Activated naive CD8-positive, alpha-beta T cell treated with anti-CD3 and anti-CD28 coated beads, Interleukin-2, amount 50 U/mL, for 24 hours (primary cell): ENCODE results near the gene VDAC1.
A peak's percentile ranks its signal among the peaks of the same experiment; 100 is the strongest.
"Not testable (repeated sequence)": the region's sequence is repeated elsewhere in the genome, so short reads cannot be mapped to it uniquely, and the experiment has no call there.

Source experiments
- ATAC-seq: fragments of 150-1000 bp; cut with Tn5 transposase; one replicate; pipeline ENCODE4 v1.10.0; 2021
- DNase-seq: peaks from one replicate; pipeline ENCODE4 v3.0.0; 2021
- H3K27ac Mint-ChIP-seq: one replicate; pipeline ENCODE4 v1.8.0; 2021; ENCODE audit warnings: mild to moderate bottlenecking, mixed read lengths
- H3K27me3 Mint-ChIP-seq: one replicate; pipeline ENCODE4 v1.8.0; 2021; ENCODE audit warnings: mixed read lengths
- H3K36me3 Mint-ChIP-seq: one replicate; pipeline ENCODE4 v1.8.0; 2021; ENCODE audit warnings: low read depth, mixed read lengths
- H3K4me1 Mint-ChIP-seq: one replicate; pipeline ENCODE4 v1.8.0; 2021; ENCODE audit warnings: mixed read lengths
- H3K4me3 Mint-ChIP-seq: one replicate; pipeline ENCODE4 v1.8.0; 2021; ENCODE audit warnings: mild to moderate bottlenecking, moderate library complexity, mixed read lengths
- H3K9me3 Mint-ChIP-seq: one replicate; pipeline ENCODE4 v1.8.0; 2021; ENCODE audit warnings: mixed read lengths

The VDAC1 gene

DNA sequence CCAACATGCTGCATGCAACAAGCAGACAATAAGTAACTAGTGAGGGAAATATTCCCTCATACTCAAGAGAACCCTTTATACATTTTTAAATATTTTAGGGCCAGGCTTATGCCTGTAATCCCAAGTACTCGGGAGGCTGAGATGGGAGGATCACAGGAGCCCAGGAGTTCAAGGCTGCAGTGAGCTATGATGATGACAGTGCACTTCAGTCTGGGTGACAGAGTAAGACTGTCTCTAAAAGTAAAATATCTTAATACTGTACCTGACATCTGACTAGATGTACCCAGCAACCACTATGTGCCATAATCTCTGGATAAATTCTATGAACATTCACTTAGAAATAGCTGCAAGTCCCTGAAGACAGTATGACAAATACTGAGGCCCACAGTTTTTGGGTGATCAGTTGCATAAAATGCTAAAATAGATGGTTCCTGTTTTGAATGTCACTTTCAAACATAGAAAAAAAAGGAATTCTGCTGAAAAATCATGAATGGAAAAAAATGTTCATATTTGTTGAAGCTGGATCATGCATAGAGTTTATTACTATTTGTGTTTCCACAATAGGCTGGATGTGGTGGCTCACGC is 34.4 kb downstream of the VDAC1 start:
- Mint-ChIP-seq H3K4me3 (no peak overlapping the region), H3K27ac (peak overlapping the region; percentile 94), H3K4me1 (peaks cover 42% of the 10 kb centered on the region), H3K36me3 (peaks cover 38% of the 10 kb centered on the region), H3K9me3 (no peaks in the 10 kb centered on the region), H3K27me3 (no peaks in the 10 kb centered on the region)
- DNase-seq (no peak), ATAC-seq (no peak)

DNA sequence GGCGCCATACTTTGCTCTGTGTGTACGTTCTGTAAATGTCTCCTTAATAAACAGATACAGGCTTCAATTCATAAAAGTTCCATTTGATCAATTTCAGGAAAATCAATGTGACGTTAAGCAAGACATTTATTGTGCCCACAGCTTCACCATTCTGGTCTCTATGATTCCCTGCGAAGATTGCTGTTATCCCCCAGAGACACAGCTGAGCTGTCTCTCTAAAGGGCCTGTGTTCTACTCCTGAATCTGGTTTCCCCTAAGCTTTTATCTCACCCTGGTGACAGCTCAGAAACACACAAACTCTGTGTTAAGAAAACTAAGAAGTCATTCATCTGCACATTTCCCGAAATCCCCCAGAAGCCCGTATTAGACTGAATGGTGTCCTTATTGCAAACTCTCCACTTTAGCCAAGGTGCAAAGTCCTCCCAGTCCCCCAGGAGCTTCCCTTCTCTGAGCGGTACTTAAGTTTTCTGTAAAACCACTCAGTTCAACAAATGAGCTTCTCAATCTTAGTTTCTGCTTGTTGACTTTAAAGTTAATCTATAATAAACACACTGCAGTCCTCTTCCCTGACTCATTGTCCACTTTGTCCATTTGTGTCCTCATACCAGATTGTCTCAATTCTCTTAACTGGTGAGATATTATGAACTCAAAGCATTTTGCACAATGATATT is 35.0 kb downstream of the VDAC1 start:
- Mint-ChIP-seq H3K27me3 (no peaks in the 10 kb centered on the region), H3K36me3 (peaks cover 43% of the 10 kb centered on the region), H3K27ac (peak overlapping the region; percentile 94), H3K4me3 (peak overlapping the region; percentile 92), H3K9me3 (no peaks in the 10 kb centered on the region), H3K4me1 (peaks cover 47% of the 10 kb centered on the region)
- ATAC-seq (no peak), DNase-seq (no peak)

DNA sequence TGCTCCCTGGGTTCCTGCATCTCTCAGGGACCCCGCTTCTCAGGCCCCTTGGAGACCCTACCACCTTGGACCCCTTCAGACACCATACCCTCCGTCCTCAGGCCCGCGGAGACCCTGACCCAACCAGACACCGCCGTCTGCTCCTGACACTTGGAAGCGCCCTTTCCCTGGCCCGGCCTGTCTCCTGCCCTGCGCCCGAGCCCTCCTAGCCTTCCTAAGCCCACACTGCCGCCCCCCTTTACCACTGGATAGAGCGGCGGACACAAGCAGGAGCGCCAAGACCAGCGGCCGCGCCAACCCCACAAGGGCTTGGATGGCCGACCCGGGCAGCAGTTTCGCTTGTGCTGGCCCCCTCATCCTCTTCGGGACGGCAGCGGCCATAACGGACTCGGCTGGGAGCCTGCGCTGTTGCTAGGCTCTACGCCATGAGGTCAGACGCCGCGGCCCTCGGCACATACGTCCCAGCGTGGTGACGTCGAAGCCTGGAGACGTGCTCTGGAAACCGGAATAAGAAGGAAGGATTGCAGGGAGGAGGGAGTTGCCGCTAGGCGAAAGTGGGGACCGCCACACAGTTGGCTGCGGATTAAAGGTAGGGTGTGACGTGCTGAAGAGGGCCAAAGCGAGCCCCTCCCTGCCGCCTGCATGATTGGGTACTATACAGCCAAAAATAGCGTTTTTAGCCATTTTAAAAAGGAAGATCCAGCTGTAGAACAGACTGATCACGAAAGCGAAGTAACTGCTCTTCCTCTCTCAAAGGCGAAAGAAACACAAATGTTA is 36.4 kb downstream of the VDAC1 start, which contains the start of gene C5orf15:
Gene C5orf15 (minus strand): TSS at position 422 of the 777 bp plus-strand sequence. CDS start 41 bp downstream, at position 381.
- DNase-seq (peak; percentile 95), ATAC-seq (peak; percentile 99)
- Mint-ChIP-seq H3K4me3 (peak within 1 kb of the TSS; percentile 92), H3K27ac (peak within 1 kb of the TSS; percentile 94), H3K27me3 (no peaks in the 10 kb centered on the region), H3K4me1 (peaks cover 61% of the 10 kb centered on the region), H3K36me3 (peaks cover 45% of the 10 kb centered on the region), H3K9me3 (no peaks in the 10 kb centered on the region)

DNA sequence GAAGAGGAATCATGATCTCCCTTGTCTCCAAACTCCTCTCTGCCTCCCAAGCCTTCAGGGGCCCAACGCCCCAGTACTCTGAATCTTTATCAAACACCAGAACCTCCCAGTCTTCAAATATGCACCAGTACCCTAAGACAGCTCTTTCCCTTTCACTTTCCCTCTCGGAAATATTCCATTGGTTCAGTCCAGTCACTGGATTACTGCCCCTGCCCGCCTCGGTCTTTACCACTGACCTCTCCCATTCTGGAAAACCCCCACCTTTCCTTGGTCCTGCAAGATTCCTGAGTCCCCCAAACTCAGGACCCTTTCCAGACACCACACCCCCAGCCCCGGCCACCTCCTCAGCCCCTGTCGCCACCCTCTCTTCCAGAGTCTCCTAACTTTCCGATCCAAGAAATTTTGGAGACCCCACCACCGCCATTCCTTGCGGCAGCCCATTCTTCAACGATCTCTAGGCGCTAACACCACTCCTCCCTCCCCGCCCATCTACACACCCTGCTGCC is 37.0 kb downstream of the VDAC1 start:
- Mint-ChIP-seq H3K9me3 (no peaks in the 10 kb centered on the region), H3K4me3 (peak overlapping the region; percentile 92), H3K27me3 (no peaks in the 10 kb centered on the region), H3K36me3 (peaks cover 49% of the 10 kb centered on the region), H3K27ac (peak overlapping the region; percentile 94), H3K4me1 (peaks cover 67% of the 10 kb centered on the region)
- DNase-seq: no peak
- ATAC-seq: peak; percentile 8

DNA sequence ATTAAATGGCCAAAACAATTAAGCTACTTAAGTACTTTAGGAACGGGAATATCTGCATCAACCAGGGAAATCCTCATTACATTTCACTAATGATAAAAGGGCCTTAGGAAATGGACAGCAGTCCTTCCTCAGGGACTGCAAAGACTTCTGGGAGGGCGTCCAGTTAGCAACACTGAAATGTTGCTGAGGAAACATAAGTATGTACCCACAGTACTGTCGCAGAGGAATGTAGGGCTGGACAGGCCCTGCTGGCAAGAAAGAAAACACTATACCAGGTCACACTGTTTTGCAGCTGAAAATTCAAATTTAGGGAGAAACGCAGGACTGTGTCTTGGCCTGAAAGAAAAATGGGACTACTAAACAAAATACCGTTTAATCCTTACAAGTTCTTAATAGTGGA is 37.7 kb downstream of the VDAC1 start:
- peaks cover 73% of the 10 kb centered on the region for H3K4me1 Mint-ChIP-seq
- no peaks in the 10 kb centered on the region for H3K9me3 Mint-ChIP-seq
- H3K27me3 Mint-ChIP-seq: no peaks in the 10 kb centered on the region
- ATAC-seq: no peak
- peak overlapping the region; percentile 43 for H3K27ac Mint-ChIP-seq
- peaks cover 52% of the 10 kb centered on the region for H3K36me3 Mint-ChIP-seq
- DNase-seq: no peak
- H3K4me3 Mint-ChIP-seq: peak overlapping the region; percentile 92

DNA sequence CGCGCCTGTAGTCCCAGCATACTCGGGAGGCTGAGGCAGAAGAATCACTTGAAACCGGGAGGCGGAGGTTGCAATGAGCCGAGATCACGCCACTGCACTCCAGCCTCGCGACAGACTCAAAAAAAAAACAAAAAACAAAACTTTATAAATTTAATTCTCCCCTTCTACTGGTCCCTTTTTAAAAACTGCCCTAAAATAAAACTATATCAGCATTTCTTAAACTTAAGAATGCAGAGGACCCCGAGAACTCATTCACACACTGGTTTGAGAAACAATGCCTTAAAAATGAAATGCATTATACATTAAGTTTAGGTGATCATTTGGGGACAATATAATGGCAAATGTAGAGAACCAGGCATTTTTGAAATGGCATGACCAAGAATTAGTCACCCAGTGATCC is 38.7 kb downstream of the VDAC1 start:
- H3K4me1 Mint-ChIP-seq: peaks cover 76% of the 10 kb centered on the region
- DNase-seq (no peak), ATAC-seq (no peak)
- H3K27me3 Mint-ChIP-seq: no peaks in the 10 kb centered on the region
- peaks cover 47% of the 10 kb centered on the region for H3K36me3 Mint-ChIP-seq
- no peaks in the 10 kb centered on the region for H3K9me3 Mint-ChIP-seq
- H3K27ac Mint-ChIP-seq: no peak overlapping the region
- H3K4me3 Mint-ChIP-seq: peak overlapping the region; percentile 92

DNA sequence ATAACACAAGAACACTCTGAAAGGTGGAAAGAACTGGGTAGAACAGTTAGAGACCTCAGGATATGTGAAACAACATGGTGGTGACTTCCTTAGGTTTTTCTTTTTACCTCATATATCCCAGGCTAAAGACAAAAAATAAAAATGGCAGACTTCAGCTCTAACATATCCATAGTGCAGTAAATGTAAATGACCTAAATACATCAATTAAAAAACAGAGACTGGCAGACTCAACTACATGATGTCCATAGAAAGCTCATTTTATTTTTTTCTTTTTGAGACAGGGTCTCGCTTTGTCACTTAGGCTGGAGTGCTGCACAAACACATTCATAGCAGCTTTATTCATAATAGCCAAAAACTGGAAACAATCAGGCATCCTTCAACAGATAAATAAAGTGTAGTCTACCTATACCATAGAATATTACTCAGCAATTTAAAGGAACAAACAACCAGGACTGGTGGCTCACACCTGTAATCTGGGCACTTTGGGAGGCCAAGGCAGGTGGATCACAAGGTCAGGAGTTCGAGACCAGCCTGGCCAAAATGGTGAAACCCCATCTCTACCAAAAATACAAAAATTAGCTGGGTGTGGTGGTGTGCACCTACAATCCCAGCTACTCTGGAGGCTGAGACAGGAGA is 41.2 kb downstream of the VDAC1 start:
- H3K4me1 Mint-ChIP-seq: peaks cover 79% of the 10 kb centered on the region
- H3K27me3 Mint-ChIP-seq: no peaks in the 10 kb centered on the region
- H3K36me3 Mint-ChIP-seq: peaks cover 54% of the 10 kb centered on the region
- H3K27ac Mint-ChIP-seq: peak overlapping the region; percentile 87
- no peak for DNase-seq
- ATAC-seq: no peak
- peak overlapping the region; percentile 48 for H3K4me3 Mint-ChIP-seq
- H3K9me3 Mint-ChIP-seq: no peaks in the 10 kb centered on the region

DNA sequence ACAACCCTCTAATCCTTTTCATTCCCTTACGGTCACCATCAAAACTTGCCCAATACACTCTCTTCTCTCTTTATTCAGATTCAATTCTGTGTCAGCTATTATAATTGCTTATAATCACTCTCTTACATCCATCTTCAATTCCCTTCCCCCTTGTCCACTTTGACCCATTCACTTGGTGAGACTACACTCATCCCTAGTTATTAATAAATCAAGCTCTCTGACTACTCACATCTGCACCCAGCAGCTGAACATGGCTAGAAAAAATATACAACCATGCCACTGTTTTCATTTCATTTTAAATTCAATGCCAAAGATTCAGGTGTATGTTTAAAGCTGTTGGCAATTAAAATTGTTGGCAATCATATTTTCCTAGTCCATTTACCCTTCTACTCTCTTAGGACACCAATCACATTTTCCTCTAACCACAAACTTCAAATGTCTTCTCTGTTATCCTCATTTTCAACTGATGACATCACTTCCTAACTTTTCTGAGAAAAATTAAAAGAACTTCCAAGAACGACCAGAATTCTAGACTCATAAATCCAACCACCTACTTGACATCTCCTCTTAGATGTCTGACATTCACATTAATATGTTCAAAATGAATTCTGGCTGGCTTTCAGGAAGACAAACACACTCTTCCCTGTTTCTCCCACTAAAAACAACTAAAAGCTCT is 41.8 kb downstream of the VDAC1 start:
- Mint-ChIP-seq H3K27me3 (no peaks in the 10 kb centered on the region), H3K27ac (peak overlapping the region; percentile 87), H3K36me3 (peaks cover 56% of the 10 kb centered on the region), H3K4me1 (peaks cover 78% of the 10 kb centered on the region), H3K4me3 (peak overlapping the region; percentile 48), H3K9me3 (no peaks in the 10 kb centered on the region)
- ATAC-seq (peak; percentile 66), DNase-seq (no peak)

DNA sequence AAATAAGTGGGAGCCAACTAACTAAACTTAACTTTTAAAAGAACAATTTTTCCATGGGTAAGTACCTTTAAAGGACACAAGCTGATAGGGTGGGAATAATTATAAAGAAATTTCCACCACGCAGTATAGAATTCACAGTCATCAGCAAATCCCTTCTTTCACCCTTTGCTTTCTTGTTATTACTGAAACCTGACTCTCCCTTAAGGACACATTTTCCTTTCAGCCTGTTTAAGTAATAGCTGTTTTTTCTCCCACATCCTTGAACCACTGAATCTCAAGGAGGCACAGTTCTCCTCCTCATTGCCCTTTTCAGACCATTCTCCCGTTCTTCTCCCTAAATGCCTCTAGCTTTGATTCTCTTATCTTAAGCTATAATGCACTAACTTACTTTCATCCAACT is 42.6 kb downstream of the VDAC1 start:
- H3K9me3 Mint-ChIP-seq: no peaks in the 10 kb centered on the region
- DNase-seq: no peak
- peaks cover 56% of the 10 kb centered on the region for H3K36me3 Mint-ChIP-seq
- H3K27ac Mint-ChIP-seq: peak overlapping the region; percentile 87
- peak overlapping the region; percentile 48 for H3K4me3 Mint-ChIP-seq
- H3K27me3 Mint-ChIP-seq: no peaks in the 10 kb centered on the region
- ATAC-seq: peak; percentile 47
- peaks cover 78% of the 10 kb centered on the region for H3K4me1 Mint-ChIP-seq

DNA sequence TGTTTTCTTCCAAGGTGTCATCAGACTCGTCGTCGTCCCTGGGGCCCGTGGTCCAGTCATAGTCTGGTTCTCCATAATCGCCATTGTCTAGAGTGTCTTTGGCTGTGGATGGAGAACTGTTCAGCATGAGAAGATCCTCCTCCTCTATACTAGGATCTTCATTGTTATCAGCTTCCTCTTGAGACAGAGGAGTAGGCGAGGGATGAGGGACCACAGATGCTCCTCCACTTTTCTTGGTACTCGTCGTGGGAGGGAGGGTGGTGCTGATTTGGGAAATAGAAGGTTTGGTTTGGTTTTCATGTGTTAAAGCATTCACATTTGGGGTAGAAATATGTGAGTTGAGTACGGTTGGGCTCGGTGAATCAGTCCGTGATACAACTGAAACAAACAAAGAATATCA is 45.1 kb downstream of the VDAC1 start:
- H3K4me3 Mint-ChIP-seq: peak overlapping the region; percentile 58
- peaks cover 61% of the 10 kb centered on the region for H3K4me1 Mint-ChIP-seq
- H3K27me3 Mint-ChIP-seq: no peaks in the 10 kb centered on the region
- H3K36me3 Mint-ChIP-seq: peaks cover 62% of the 10 kb centered on the region
- no peak for DNase-seq
- no peak for ATAC-seq
- H3K9me3 Mint-ChIP-seq: no peaks in the 10 kb centered on the region
- H3K27ac Mint-ChIP-seq: peak overlapping the region; percentile 77

DNA sequence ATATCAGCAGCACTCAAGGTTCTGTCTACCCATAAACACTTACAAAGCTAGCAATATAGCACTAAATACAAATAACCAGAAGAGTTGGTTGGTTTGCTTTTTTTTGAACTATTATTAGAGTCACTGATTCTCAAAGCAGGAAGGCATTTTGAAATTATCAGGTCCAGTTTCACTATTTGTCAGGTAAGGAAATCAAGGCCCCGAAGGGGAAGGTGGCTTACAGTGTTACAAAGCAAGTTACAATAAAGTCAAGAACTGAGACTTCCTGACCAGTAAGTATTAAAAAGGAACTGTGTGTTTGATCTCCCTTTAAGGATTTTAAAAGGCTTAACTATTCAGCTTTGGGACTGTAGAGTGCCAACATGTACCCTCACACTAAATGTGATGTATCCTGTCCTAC is 47.2 kb downstream of the VDAC1 start:
- H3K9me3 Mint-ChIP-seq: no peaks in the 10 kb centered on the region
- DNase-seq: no peak

DNA sequence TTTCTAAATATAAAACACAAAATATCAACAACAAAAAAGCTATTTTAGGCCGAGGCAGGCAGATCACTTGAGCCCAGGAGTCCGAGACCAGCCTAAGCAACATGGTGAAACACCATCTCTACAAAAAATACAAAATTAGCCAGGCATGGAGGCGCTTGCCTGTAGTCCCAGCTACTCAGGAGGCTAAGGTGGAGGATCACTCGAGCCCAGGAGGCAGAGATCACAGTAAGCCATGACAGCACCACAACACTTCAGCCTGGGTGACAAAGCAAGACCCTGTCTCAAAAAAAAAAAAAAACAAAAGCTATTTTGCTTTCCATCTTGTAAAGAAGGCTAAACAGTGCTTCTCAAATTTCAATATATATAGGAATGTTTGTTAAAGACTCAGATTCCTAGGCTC is 47.7 kb downstream of the VDAC1 start:
- peaks cover 43% of the 10 kb centered on the region for H3K36me3 Mint-ChIP-seq
- no peaks in the 10 kb centered on the region for H3K9me3 Mint-ChIP-seq
- no peak for ATAC-seq
- DNase-seq: no peak
- H3K27me3 Mint-ChIP-seq: no peaks in the 10 kb centered on the region
- H3K4me3 Mint-ChIP-seq: peak overlapping the region; percentile 52
- H3K27ac Mint-ChIP-seq: peak overlapping the region; percentile 84
- peaks cover 36% of the 10 kb centered on the region for H3K4me1 Mint-ChIP-seq

More for the DNA sequence above, 47.2 kb downstream of the VDAC1 start:
- peak overlapping the region; percentile 84 for H3K27ac Mint-ChIP-seq
- H3K36me3 Mint-ChIP-seq: peaks cover 48% of the 10 kb centered on the region
- H3K4me3 Mint-ChIP-seq: peak overlapping the region; percentile 52
- H3K4me1 Mint-ChIP-seq: peaks cover 42% of the 10 kb centered on the region
- ATAC-seq: peak; percentile 22
- no peaks in the 10 kb centered on the region for H3K27me3 Mint-ChIP-seq

DNA sequence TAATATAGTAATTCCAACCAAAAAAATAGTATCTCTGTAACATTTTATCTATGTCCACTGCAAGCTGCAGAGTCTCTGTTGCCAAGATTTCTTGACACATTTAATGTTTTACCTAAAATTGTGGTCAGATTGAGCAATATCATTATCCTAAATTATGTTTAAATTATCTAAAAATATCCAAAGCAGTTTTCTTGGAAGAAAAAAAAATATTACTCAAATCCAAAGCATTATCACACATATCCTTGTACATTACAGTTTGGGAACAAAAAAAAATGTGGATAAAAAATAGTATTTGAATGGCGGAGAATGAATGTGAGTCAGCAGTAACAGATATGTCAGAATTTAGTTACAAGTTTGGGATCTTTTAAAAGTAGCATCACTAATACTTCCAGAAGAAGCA is 48.6 kb downstream of the VDAC1 start:
- not testable (repeated sequence) for H3K27ac Mint-ChIP-seq, H3K27me3 Mint-ChIP-seq, H3K9me3 Mint-ChIP-seq, H3K4me3 Mint-ChIP-seq, DNase-seq, ATAC-seq
- peaks cover 40% of the 10 kb centered on the region for H3K36me3 Mint-ChIP-seq
- H3K4me1 Mint-ChIP-seq: peaks cover 35% of the 10 kb centered on the region
